Measurements from ENCODE around the gene ACER2.
"Not testable (repeated sequence)": the region's sequence is repeated elsewhere in the genome, so short reads cannot be mapped to it uniquely, and the experiment has no call there.

Gene ACER2

GRCh38 chr9:19408693-19409400, at the start of gene ACER2:
ACER2 (plus strand) TSS chr9:19409009; CDS start chr9:19409085, 76 bp downstream.
- in situ Hi-C loops (cut with MboI; ENCODE audit: low sequenced_read_pairs): no loop called here

- in situ Hi-C loops (cut with MboI; ENCODE audit: low sequenced_read_pairs): no loop called here
Observed at GRCh38 chr9:19369107-19369506, 39.7 kb upstream of the ACER2 start.

GRCh38 chr9:19371942-19372341, 36.9 kb upstream of the ACER2 start:
- in situ Hi-C loops (cut with MboI; ENCODE audit: low sequenced_read_pairs): no loop called here

- in situ Hi-C loops (cut with MboI; ENCODE audit: low sequenced_read_pairs): no loop called here
Observed at GRCh38 chr9:19372567-19372966, 36.2 kb upstream of the ACER2 start.

GRCh38 chr9:19373527-19373926, 35.3 kb upstream of the ACER2 start:
- in situ Hi-C loops (cut with MboI; ENCODE audit: low sequenced_read_pairs): no loop called here

GRCh38 chr9:19375538-19375937, 33.3 kb upstream of the ACER2 start:
- in situ Hi-C loops (cut with MboI; ENCODE audit: low sequenced_read_pairs): no loop called here

GRCh38 chr9:19376931-19377330, 31.9 kb upstream of the ACER2 start:
- in situ Hi-C loops (cut with MboI; ENCODE audit: low sequenced_read_pairs): no loop called here

GRCh38 chr9:19378164-19378563, 30.6 kb upstream of the ACER2 start:
- in situ Hi-C loops (cut with MboI; ENCODE audit: low sequenced_read_pairs): no loop called here

GRCh38 chr9:19378647-19379046, 30.2 kb upstream of the ACER2 start:
- in situ Hi-C loops (cut with MboI; ENCODE audit: low sequenced_read_pairs): no loop called here

GRCh38 chr9:19379283-19379682, 29.5 kb upstream of the ACER2 start:
- in situ Hi-C loops (cut with MboI; ENCODE audit: low sequenced_read_pairs): no loop called here

DNA sequence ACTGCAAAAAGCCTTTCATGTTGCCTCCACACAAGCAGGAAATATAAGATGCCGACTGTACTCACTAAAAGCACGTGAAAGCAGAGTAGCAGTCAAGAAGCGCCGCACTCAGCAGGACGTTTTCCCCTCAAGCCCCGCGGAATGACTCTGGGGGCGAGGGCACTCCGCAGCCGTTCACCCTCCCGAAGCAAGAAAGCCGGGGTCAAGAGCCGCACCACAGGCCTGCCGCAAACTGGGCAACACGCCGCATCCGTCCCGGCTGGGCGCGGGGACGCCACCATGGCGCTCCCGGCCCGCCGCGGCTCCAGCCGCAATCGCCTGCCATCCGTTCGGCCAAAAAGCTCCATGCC, 29.1 kb upstream of the ACER2 start:
- in situ Hi-C loops (cut with MboI; ENCODE audit: low sequenced_read_pairs): no loop called here

GRCh38 chr9:19380826-19381075, 28.1 kb upstream of the ACER2 start:
- in situ Hi-C loops (cut with MboI; ENCODE audit: low sequenced_read_pairs): no loop called here

DNA sequence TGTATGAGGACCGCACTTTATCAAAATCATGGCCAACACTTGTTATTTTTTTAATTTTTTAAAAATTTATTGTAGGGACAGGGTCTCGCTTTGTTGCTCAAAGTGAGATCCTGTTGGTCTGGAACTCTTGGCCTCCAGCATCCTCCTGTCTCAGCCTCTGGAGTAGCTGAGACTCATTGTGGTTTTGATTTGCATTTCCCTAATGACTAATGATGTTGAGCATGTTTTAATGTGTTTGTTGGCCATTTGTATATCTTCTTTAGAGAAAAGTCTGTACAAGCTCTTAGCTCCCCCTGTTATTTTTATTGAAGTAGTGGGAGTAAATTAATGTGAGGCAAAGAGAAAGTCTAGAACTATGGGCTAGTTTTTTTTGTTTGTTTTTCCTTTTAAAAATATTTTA, 27.2 kb upstream of the ACER2 start:
- in situ Hi-C loops (cut with MboI; ENCODE audit: low sequenced_read_pairs): no loop called here

GRCh38 chr9:19385212-19385611, 23.6 kb upstream of the ACER2 start:
- in situ Hi-C loops (cut with MboI; ENCODE audit: low sequenced_read_pairs): not testable (repeated sequence)

GRCh38 chr9:19385786-19386501, 22.9 kb upstream of the ACER2 start:
- in situ Hi-C loops (cut with MboI; ENCODE audit: low sequenced_read_pairs): no loop called here

DNA sequence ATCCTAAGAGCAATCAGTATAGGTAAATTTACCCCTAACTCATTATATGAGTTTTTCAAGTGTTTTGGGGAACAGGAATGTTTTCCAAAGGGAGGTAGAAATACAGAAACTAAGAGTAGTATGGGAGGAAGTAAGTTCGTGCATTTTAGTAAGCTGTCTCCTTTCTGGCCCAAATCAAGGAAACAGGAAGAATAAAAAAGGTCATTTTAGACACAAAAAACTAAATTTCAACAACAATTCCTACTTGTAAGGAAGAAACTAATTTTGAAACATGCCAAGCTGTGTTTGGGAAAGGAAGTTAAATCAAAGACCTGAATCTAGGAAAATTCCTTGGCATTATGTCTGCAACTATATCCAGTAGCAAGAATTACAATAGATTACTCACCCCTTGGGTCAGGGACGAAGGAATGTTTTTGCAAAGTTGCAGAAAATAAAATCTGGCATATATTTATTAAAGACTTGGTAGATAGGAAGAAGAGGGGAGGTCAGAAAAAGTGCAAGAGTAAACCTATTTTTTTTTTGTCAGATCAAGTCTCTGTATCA, 22.2 kb upstream of the ACER2 start:
- in situ Hi-C loops (cut with MboI; ENCODE audit: low sequenced_read_pairs): no loop called here

- in situ Hi-C loops (cut with MboI; ENCODE audit: low sequenced_read_pairs): no loop called here
Observed at GRCh38 chr9:19387317-19387716, 21.5 kb upstream of the ACER2 start.

GRCh38 chr9:19389539-19389938, 19.3 kb upstream of the ACER2 start:
- in situ Hi-C loops (cut with MboI; ENCODE audit: low sequenced_read_pairs): not testable (repeated sequence)

DNA sequence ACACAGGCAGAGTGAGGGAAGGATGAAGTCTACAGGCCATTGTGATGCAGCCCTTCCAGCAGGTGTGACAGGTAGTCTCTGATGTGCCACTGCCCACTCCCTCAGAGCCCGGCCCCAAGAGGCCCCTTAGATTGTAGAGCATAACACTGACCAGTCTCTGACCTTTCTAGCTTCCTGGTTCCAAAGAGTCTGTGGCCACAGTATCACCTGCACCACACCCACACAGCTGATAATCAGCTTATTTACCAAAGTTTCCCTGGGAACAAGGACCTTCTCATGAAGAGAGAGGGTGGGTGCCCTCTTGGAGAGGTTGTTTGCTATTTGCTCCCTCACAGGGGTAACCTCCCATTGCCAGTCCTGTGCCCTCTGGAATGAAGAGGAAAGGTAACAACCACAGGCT, 11.0 kb upstream of the ACER2 start:
- in situ Hi-C loops (cut with MboI; ENCODE audit: low sequenced_read_pairs): no loop called here

DNA sequence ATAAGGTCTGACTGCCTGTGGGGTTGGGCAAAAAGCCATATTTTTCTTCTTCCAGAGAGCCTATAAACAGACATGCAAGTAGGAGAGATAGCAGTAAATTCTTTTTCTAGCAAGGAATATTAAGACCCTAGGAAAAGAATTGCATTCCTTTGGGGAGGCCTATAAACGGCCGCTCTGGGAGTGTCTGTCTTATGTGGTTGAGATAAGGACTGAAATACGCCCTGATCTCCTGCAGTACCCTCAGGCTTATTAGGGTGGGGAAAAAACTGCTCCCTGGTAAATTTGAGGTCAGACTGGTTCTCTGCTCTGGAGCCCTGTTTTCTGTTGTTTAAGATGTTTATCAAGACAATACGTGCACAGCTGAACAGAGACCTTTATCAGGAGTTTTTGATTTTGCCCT, 5.6 kb upstream of the ACER2 start:
- in situ Hi-C loops (cut with MboI; ENCODE audit: low sequenced_read_pairs): not testable (repeated sequence)

GRCh38 chr9:19404283-19405075, 4.3 kb upstream of the ACER2 start:
- in situ Hi-C loops (cut with MboI; ENCODE audit: low sequenced_read_pairs): no loop called here

DNA sequence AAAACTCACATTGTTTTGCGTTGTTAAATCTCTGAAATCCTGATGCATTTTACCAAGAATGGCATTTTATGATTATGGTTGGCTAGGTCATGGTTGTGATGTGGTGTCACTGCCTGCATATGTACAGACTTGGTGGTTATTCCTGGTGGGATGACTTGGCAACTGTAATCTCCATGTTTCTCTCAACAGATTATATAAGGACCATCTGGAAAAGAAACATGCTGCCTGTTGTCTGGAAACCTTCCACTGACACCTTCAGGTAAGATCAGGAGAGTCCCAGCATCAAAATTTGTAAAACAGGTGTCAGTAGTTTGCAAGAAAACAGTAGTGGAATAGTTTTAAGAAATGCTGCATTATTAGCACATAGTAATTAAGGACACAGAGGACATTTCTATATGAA, 3.0 kb upstream of the ACER2 start:
- in situ Hi-C loops (cut with MboI; ENCODE audit: low sequenced_read_pairs): no loop called here

All from hTERT RPE-1 (cell line).